ENCODE measurements around the gene SLC26A8. TPM values are rescaled to one million over a fixed set of nuclear protein-coding genes. Genes with fewer than 3 reads are reported as not detected.

Gene SLC26A8
- total and polyA plus RNA-seq, 2 of the 13 experiments (the other 11 are each of a cell fraction or from before 2014, with no cell fraction given): 0.46 TPM; not detected in 1

GRCh38 chr6:36029464-36029863, 5.0 kb upstream of the SLC26A8 start (continued):
- TF ChIP-seq ZNF644 (CRISPR knock-in tag; IDR thresholded peaks at IDR 0.05; ENCODE audit: low read depth) (no peak), SRSF1 (optimal IDR thresholded peaks at IDR 0.05; ENCODE audit: low read depth, low read length) (no peak), MTA1 (CRISPR knock-in tag; IDR thresholded peaks at IDR 0.05; ENCODE audit: borderline replicate concordance) (no peak), KDM4B (CRISPR knock-in tag; IDR thresholded peaks at IDR 0.05) (no peak), CHD4 (IDR thresholded peaks at IDR 0.05; ENCODE audit: borderline replicate concordance, low read length) (no peak), TFE3 (CRISPR knock-in tag; IDR thresholded peaks at IDR 0.05) (no peak), KMT2A (CRISPR knock-in tag; IDR thresholded peaks at IDR 0.05) (no peak), FOXP1 (IDR thresholded peaks at IDR 0.05) (no peak), FOXP1 (CRISPR knock-in tag; IDR thresholded peaks at IDR 0.05) (peak; percentile 42; the same call in 1 of the 2 replicates), RBM22 (optimal IDR thresholded peaks at IDR 0.05; ENCODE audit: low read length) (no peak), NFE2L2 (IDR thresholded peaks at IDR 0.05; ENCODE audit: low read length) (no peak), MTERF4 (CRISPR knock-in tag; IDR thresholded peaks at IDR 0.05) (no peak), HOXA5 (CRISPR knock-in tag; IDR thresholded peaks at IDR 0.05) (peak; percentile 23; the same call in 1 of the 2 replicates), ZNF121 (CRISPR knock-in tag; IDR thresholded peaks at IDR 0.05) (no peak), ZNF773 (CRISPR knock-in tag; IDR thresholded peaks at IDR 0.05; ENCODE audit: borderline replicate concordance) (no peak), NCOA5 (CRISPR knock-in tag; IDR thresholded peaks at IDR 0.05) (0 out of 2 replicates have a peak, but pooled peaks have one; percentile 31), ZNF34 (CRISPR knock-in tag; IDR thresholded peaks at IDR 0.05; ENCODE audit: borderline replicate concordance) (no peak), PLSCR1 (CRISPR knock-in tag; IDR thresholded peaks at IDR 0.05; ENCODE audit: borderline replicate concordance) (no peak), SOX13 (IDR thresholded peaks at IDR 0.05) (no peak), SOX13 (CRISPR knock-in tag; conservative IDR thresholded peaks at IDR 0.05 in 1 of 2, IDR thresholded peaks at IDR 0.05 in 1 of 2) (peak in 1 of 2 experiments; percentile 17; a peak in 1 of 4 replicates), GFI1 (CRISPR knock-in tag; IDR thresholded peaks at IDR 0.05; ENCODE audit: borderline replicate concordance) (no peak), ZC3H4 (CRISPR knock-in tag; IDR thresholded peaks at IDR 0.05; ENCODE audit: borderline replicate concordance) (no peak)
- TF ChIP-seq, protein P1, sequence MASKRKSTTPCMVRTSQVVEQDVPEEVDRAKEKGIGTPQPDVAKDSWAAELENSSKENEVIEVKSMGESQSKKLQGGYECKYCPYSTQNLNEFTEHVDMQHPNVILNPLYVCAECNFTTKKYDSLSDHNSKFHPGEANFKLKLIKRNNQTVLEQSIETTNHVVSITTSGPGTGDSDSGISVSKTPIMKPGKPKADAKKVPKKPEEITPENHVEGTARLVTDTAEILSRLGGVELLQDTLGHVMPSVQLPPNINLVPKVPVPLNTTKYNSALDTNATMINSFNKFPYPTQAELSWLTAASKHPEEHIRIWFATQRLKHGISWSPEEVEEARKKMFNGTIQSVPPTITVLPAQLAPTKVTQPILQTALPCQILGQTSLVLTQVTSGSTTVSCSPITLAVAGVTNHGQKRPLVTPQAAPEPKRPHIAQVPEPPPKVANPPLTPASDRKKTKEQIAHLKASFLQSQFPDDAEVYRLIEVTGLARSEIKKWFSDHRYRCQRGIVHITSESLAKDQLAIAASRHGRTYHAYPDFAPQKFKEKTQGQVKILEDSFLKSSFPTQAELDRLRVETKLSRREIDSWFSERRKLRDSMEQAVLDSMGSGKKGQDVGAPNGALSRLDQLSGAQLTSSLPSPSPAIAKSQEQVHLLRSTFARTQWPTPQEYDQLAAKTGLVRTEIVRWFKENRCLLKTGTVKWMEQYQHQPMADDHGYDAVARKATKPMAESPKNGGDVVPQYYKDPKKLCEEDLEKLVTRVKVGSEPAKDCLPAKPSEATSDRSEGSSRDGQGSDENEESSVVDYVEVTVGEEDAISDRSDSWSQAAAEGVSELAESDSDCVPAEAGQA (IDR thresholded peaks at IDR 0.05; ENCODE audit: low read depth): no peak
- TF ChIP-seq, protein P1 (CRISPR knock-in tag; IDR thresholded peaks at IDR 0.05; ENCODE audit: borderline replicate concordance): 0 out of 2 replicates have a peak, but pooled peaks have one; percentile 32
